GM10248 (cell line): ENCODE measurements around the gene GSK3B.

Experiments used
- CTCF ChIA-PET: fragments of 300-600 bp; sonication (Branson Sonifier 250); formaldehyde crosslinking; extraction: SDS; loops from one replicate; lab custom pipeline; 2021; ENCODE audit warnings: antibody characterized with exemption; lab: Yijun Ruan, JAX
- POLR2A ChIA-PET: fragments of 350-650 bp; sonication (Branson Sonifier 250); formaldehyde crosslinking; extraction: SDS; loops from one replicate; lab custom pipeline; 2020; ENCODE audit warnings: antibody characterized with exemption; lab: Yijun Ruan, JAX
- DNase-seq: peaks from one replicate; pipeline ENCODE4 v3.0.0; 2012; ENCODE audit errors: extremely low spot score
- CTCF ChIP-seq: IDR thresholded peaks from 2 replicates; pipeline ENCODE4 v1.5.1; 2012; ENCODE audit warnings: mild to moderate bottlenecking, low read depth; ENCODE audit errors: extremely low read depth, missing control alignments, control extremely low read depth

Gene GSK3B

GRCh38 chr3:119934249-119934648 lies 160.0 kb downstream of the GSK3B start:
- DNase-seq, result no peak
- POLR2A ChIA-PET, result no interaction called here
- CTCF ChIA-PET, result no interaction called here
- no peak for TF ChIP-seq CTCF

GRCh38 chr3:119933207-119933606 lies 161.0 kb downstream of the GSK3B start:
- POLR2A ChIA-PET, result no interaction called here
- CTCF ChIA-PET, result no interaction called here
- TF ChIP-seq CTCF, result no peak
- DNase-seq, result no peak

GRCh38 chr3:119930286-119930685 lies 164.0 kb downstream of the GSK3B start:
- ChIA-PET CTCF (no interaction called here), POLR2A (no interaction called here)
- no peak for DNase-seq
- TF ChIP-seq CTCF, result no peak

GRCh38 chr3:119927190-119927589 lies 167.1 kb downstream of the GSK3B start:
- TF ChIP-seq CTCF, result no peak
- no peak for DNase-seq
- ChIA-PET POLR2A (no interaction called here), CTCF (no interaction called here)

- ChIA-PET POLR2A (no interaction called here), CTCF (interaction anchor here (1.2 to 1.7 kb wide), 2 partner anchors 10 to 13 kb away, joined by 3 to 4 read pairs; no protein-coding TSS in a partner anchor)
- DNase-seq, result no peak
- TF ChIP-seq CTCF, result no peak
These were observed 169.8 kb downstream of the GSK3B start for GRCh38 chr3:119924111-119925094.

GRCh38 chr3:119918992-119919933 lies 175.0 kb downstream of the GSK3B start:
- ChIA-PET CTCF (interaction anchor here (1.5 kb wide), 1 partner anchor 14 kb away, joined by 4 read pairs; no protein-coding TSS in a partner anchor), POLR2A (no interaction called here)

More at GRCh38 chr3:119918992-119919933, 175.0 kb downstream of the GSK3B start:
- DNase-seq, result no peak
- TF ChIP-seq CTCF, result no peak
